SK-N-SH (cell line): ENCODE measurements around the gene UBR3. TPM values are rescaled to one million over a fixed set of nuclear protein-coding genes. Genes with fewer than 3 reads are reported as not detected.

Experiments
- CTCF ChIA-PET: fragments of 300-600, 350-600 bp; formaldehyde crosslinking; extraction: SDS; loops from one replicate; lab custom pipeline; 2021; lab: Yijun Ruan, JAX
- POLR2A ChIA-PET: fragments of 350-600 bp; sonication (Branson Sonifier 250); formaldehyde crosslinking; extraction: SDS; loops from one replicate; lab custom pipeline; 2020; ENCODE audit warnings: antibody characterized with exemption, inconsistent platforms; lab: Yijun Ruan, JAX
- DNase-seq: peaks from one replicate; pipeline ENCODE4 v3.0.0; 2012
- H2AFZ ChIP-seq: fragments of 200-600 bp; sonication (generic); 2 replicates; pipeline ENCODE4 v1.8.1; 2016; ENCODE audit warnings: antibody characterized with exemption, mild to moderate bottlenecking, low read depth
- H3F3A ChIP-seq: fragments of 200-600 bp; sonication (generic); replicated peaks from 2 replicates; pipeline ENCODE3; 2016; ENCODE audit warnings: antibody characterized with exemption, mild to moderate bottlenecking; ENCODE audit not compliant: insufficient read depth
- H3K27ac ChIP-seq, 2 experiments: fragments of 200-500 bp in 1 of 2; fragments of 200-600 bp in 1 of 2; sonication (Bioruptor generic) in 1 of 2; sonication (generic), shearing (Covaris generic) in 1 of 2; 2 replicates each; pipeline versions ENCODE4 v1.5.1 to v1.6.1; 2014 to 2016; ENCODE audit warnings: low read depth in 2 of 2, inconsistent platforms in 1 of 2, low read length in 1 of 2, mild to moderate bottlenecking in 1 of 2, mixed read lengths in 1 of 2
- H3K27me3 ChIP-seq: fragments of 200-600 bp; sonication (generic), shearing (Covaris generic); 2 replicates; pipeline ENCODE4 v1.6.1; 2016; ENCODE audit warnings: mixed run types; ENCODE audit not compliant: insufficient read depth
- H3K36me3 ChIP-seq, 2 experiments: fragments of 200-500 bp in 1 of 2; fragments of 200-600 bp in 1 of 2; sonication (Bioruptor generic) in 1 of 2; sonication (generic) in 1 of 2; replicated peaks in 1 of 2; 2 replicates each; pipeline versions ENCODE3 to v1.5.1; 2014 to 2016; ENCODE audit warnings: low read length in 1 of 2, mild to moderate bottlenecking in 1 of 2; ENCODE audit not compliant: insufficient read depth in 2 of 2, control insufficient read depth in 1 of 2
- H3K4me1 ChIP-seq, 2 experiments: fragments of 200-500 bp in 1 of 2; fragments of 200-600 bp in 1 of 2; sonication (Bioruptor generic) in 1 of 2; sonication (generic), shearing (Covaris generic) in 1 of 2; 2 replicates each; pipeline versions ENCODE4 v1.5.1 to v1.6.1; 2014 to 2016; ENCODE audit warnings: low read depth in 1 of 2, low read length in 1 of 2, mixed run types in 1 of 2; ENCODE audit not compliant: insufficient read depth in 2 of 2, control insufficient read depth in 1 of 2
- H3K4me2 ChIP-seq: fragments of 200-600 bp; sonication (generic), shearing (Covaris generic); 2 replicates; pipeline ENCODE4 v1.6.1; 2017; ENCODE audit warnings: mixed run types
- H3K4me3 ChIP-seq, 2 experiments: fragments of 200-500 bp in 1 of 2; fragments of 200-600 bp in 1 of 2; sonication (Bioruptor generic) in 1 of 2; sonication (generic), shearing (Covaris generic) in 1 of 2; 2 replicates each; pipeline versions ENCODE4 v1.5.1 to v1.8.1; 2014 to 2016; ENCODE audit warnings: low read depth in 2 of 2, inconsistent platforms in 1 of 2, low read length in 1 of 2, mild to moderate bottlenecking in 1 of 2, mixed read lengths in 1 of 2, moderate library complexity in 1 of 2
- H3K79me2 ChIP-seq: fragments of 200-600 bp; sonication (generic); 2 replicates; pipeline ENCODE4 v1.8.1; 2017; ENCODE audit warnings: mild to moderate bottlenecking; ENCODE audit not compliant: insufficient read depth
- H3K9ac ChIP-seq: fragments of 200-600 bp; sonication (generic); 2 replicates; pipeline ENCODE4 v1.6.1; 2017; ENCODE audit warnings: mixed run types
- H3K9me2 ChIP-seq: fragments of 200-600 bp; sonication (generic); 2 replicates; pipeline ENCODE4 v1.6.1; 2017; ENCODE audit warnings: mixed run types
- H3K9me3 ChIP-seq: fragments of 200-600 bp; sonication (generic); 2 replicates; pipeline ENCODE4 v1.6.1; 2017; ENCODE audit warnings: mixed run types, mild to moderate bottlenecking, moderate library complexity
- H4K20me1 ChIP-seq: fragments of 200-600 bp; sonication (generic); 2 replicates; pipeline ENCODE4 v1.6.1; 2017; ENCODE audit warnings: mild to moderate bottlenecking, mixed run types; ENCODE audit not compliant: insufficient read depth
- CHD2 ChIP-seq: fragments of 150-350 bp; IDR thresholded peaks from 2 replicates; pipeline ENCODE4 v1.6.1; 2018; ENCODE audit warnings: low read length; ENCODE audit not compliant: partially characterized antibody
- EZH2phosphoT487 ChIP-seq: fragments of 200-600 bp; sonication (generic); IDR thresholded peaks from 2 replicates; pipeline ENCODE4 v1.6.1; 2017; ENCODE audit warnings: low read depth, mixed run types, mild to moderate bottlenecking, antibody characterized with exemption, moderate library complexity, borderline replicate concordance
- FOSL2 ChIP-seq: IDR thresholded peaks from 2 replicates; pipeline ENCODE4 v1.4.0; 2012; ENCODE audit warnings: low read depth, mild to moderate bottlenecking, moderate library complexity, borderline replicate concordance
- FOXJ3 ChIP-seq: sonication (generic); formaldehyde crosslinking; IDR thresholded peaks from 2 replicates; pipeline ENCODE4 v1.5.1; 2020; ENCODE audit warnings: mild to moderate bottlenecking, missing genetic modification reagents
- MXI1 ChIP-seq: IDR thresholded peaks from 2 replicates; pipeline ENCODE4 v1.6.1; 2012; ENCODE audit warnings: mild to moderate bottlenecking, low read depth, low read length, improper control_type of control experiment
- NFIC ChIP-seq: IDR thresholded peaks from 2 replicates; pipeline ENCODE4 v1.4.0; 2012; ENCODE audit warnings: borderline replicate concordance
- PBX3 ChIP-seq: IDR thresholded peaks from 2 replicates; pipeline ENCODE4; 2012
- RAD21 ChIP-seq: IDR thresholded peaks from 2 replicates; pipeline ENCODE4 v1.6.1; 2012; ENCODE audit warnings: mild to moderate bottlenecking, low read length
- RCOR1 ChIP-seq: fragments of 150-350 bp; IDR thresholded peaks from 2 replicates; pipeline ENCODE4 v1.6.1; 2017; ENCODE audit warnings: antibody characterized with exemption, low read length
- REST ChIP-seq: IDR thresholded peaks from 2 replicates; pipeline ENCODE4 v1.6.1; 2012; ENCODE audit warnings: mild to moderate bottlenecking, low read depth, low read length, moderate library complexity
- SIN3A ChIP-seq: IDR thresholded peaks from 2 replicates; pipeline ENCODE4 v1.6.1; 2012; ENCODE audit warnings: low read depth, mild to moderate bottlenecking, low read length, moderate library complexity, borderline replicate concordance
- TCF12 ChIP-seq: IDR thresholded peaks from 2 replicates; pipeline ENCODE4 v1.4.0; 2012
- ZBTB33 ChIP-seq: IDR thresholded peaks from 2 replicates; pipeline ENCODE4 v1.4.0; 2012; ENCODE audit warnings: low read depth, borderline replicate concordance
- WGBS: methylation state at CpG from one replicate; pipeline ENCODE4 v1.1.6; 2017; ENCODE audit warnings: low lambda C conversion rate; 5-methylcytosine and 5-hydroxymethylcytosine counted together
- polyA plus RNA-seq, 3 experiments: library from polyadenylated mRNA; depleted of rRNA; stranded (reverse); fragments of >200 nt; gene quantifications; 2 replicates each; pipeline ENCODE4 v1.2.3, GENCODE V29; 2012

The UBR3 gene
- polyA plus RNA-seq, 1 of the 3 experiments (the other 2 are of a cell fraction) = 5.2 TPM

GRCh38 chr2:169823996-169824372 is 3.3 kb upstream of the UBR3 start:
- peak overlapping the region; percentile 61 to 73; a peak in 2 of 4 replicates for H3K27ac ChIP-seq
- ChIA-PET POLR2A (no interaction called here), CTCF (interaction anchor here (1.0 to 4.2 kb wide), 24 partner anchors 10 to 319 kb away, joined by 3 to 34 read pairs (median 6); partner anchors contain the start of genes CFAP210 and PHOSPHO2)
- peaks cover 19% of the 10 kb centered on the region for H3F3A ChIP-seq
- DNase-seq = no peak
- H3K36me3 ChIP-seq = peaks cover 9 to 11% of the 10 kb centered on the region in 2 experiments
- no peaks in the 10 kb centered on the region for H3K9me2 ChIP-seq
- 34% methylated on average over 4 of the region's 4 CpGs for WGBS
- H3K9me3 ChIP-seq = no peaks in the 10 kb centered on the region
- H2AFZ ChIP-seq = peak overlapping the region; percentile 94
- peaks cover 69% of the 10 kb centered on the region for H3K79me2 ChIP-seq
- peak overlapping the region; percentile 72 for H3K4me2 ChIP-seq
- H3K27me3 ChIP-seq = no peaks in the 10 kb centered on the region
- TF ChIP-seq EZH2phosphoT487 = no peak
- TF ChIP-seq RCOR1 = no peak
- no peak for TF ChIP-seq FOXJ3 (CRISPR knock-in tag)
- no peak for TF ChIP-seq NFIC
- no peak for TF ChIP-seq REST
- no peak for TF ChIP-seq SIN3A
- TF ChIP-seq PBX3 = no peak
- no peak for TF ChIP-seq RAD21
- TF ChIP-seq MXI1 = no peak
- no peak for TF ChIP-seq TCF12
- no peak for TF ChIP-seq CHD2
- no peak for TF ChIP-seq FOSL2
- TF ChIP-seq ZBTB33 = no peak
- peak overlapping the region; percentile 77 for H3K4me3 ChIP-seq
- peak overlapping the region; percentile 76 for H3K9ac ChIP-seq
- H3K4me1 ChIP-seq = peaks cover 18 to 23% of the 10 kb centered on the region in 2 experiments; a peak in 3 of 4 replicates
- peaks cover 10% of the 10 kb centered on the region for H4K20me1 ChIP-seq
